NB4 (cell line): ENCODE data around the gene ASCC3.

Source experiments
- CTCF ChIP-seq: IDR thresholded peaks from one replicate; pipeline ENCODE4 v1.5.1; 2012; ENCODE audit warnings: low read depth, low read length
- POLR2A ChIP-seq: IDR thresholded peaks from 2 replicates; pipeline ENCODE4 v1.6.1; 2011; ENCODE audit warnings: mild to moderate bottlenecking; ENCODE audit not compliant: insufficient read length; ENCODE audit errors: extremely low read depth

GRCh38 chr6:100461917-100462705 is 419.0 kb downstream of the ASCC3 start:
- no peak for TF ChIP-seq POLR2A
- no peak for TF ChIP-seq CTCF
